ENCODE results near the gene ESAM.

ESAM gene

DNA sequence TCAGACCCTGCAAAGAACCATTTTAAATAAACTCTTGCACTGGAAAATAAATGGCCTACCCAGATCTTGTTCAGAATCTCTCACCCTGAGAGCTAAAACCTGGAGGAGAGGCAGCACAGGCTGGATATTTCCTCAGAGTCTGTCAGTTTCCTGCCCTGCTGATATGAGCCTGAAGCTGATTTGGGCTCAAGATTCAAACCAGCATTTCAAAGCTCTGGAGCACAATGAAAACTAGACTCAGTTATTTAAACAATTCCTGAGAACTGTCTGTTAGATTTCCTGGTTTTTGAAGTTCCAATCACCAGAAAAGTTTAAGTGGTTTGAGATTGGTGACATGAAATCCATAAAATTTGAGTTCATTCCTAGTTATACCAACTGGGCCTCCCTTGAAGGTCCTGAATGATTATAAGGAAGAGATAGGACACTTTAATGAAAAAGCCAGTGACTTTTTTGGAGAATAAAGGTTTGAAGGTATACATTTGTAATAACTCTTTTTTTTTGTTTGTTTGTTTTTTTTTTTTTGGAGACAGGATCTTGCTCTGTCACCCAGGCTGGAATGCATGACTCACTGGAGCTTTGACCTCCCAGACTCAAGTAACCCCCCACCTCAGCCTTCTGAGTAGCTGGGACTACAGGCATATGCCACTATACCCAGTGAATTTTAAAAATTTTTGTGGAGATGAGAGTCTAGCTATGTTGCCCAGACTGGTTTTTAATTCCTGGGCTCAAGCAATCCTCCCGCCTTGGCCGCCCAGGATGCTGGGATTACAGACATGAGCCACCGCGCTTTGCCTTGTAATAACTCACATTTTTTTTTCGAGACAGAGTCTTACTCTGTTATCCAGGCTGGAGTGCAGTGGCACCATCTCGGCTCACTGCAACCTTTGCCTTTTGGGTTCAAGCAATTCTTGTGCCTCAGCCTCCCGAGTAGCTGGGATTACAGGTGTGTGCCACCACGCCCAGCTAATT is 8.0 kb upstream of the ESAM start:
- no peak for DNase-seq

GRCh38 chr11:124768914-124769313 is 6.8 kb upstream of the ESAM start:
- DNase-seq = no peak

GRCh38 chr11:124766156-124766555 is 4.1 kb upstream of the ESAM start:
- DNase-seq = no peak

GRCh38 chr11:124763156-124763947 is 1.3 kb upstream of the ESAM start:
- DNase-seq = peak; percentile 31 to 86 (median 78)

DNA sequence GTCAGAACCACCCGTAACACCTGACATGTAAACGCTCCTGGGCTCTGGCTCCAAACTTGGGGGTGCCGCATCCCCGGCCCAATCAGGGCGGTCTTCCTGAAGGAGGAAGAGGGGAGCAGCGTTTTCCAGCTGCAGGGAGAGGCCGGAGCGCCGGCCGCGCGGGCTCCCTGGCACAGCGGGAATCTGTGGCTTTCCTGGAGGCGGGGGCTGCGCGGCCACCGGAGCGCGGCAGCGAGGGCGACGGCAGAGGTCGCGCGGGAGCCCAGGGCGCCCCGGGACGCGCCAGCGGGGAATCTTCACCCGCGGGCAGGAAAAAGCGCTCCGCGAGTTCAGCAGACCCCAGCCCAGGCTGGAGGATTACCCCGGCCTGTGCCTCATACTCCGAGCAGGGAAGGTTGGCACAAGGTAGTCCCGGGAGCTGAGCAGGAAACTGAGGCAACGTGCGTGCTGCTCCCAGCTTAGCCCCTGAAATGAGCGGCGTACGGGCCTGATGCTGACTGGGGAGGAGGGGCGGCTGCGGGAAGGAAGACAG is 600 bp upstream of the ESAM start:
- DNase-seq = peak in 1 of 4 experiments; percentile 41

DNA sequence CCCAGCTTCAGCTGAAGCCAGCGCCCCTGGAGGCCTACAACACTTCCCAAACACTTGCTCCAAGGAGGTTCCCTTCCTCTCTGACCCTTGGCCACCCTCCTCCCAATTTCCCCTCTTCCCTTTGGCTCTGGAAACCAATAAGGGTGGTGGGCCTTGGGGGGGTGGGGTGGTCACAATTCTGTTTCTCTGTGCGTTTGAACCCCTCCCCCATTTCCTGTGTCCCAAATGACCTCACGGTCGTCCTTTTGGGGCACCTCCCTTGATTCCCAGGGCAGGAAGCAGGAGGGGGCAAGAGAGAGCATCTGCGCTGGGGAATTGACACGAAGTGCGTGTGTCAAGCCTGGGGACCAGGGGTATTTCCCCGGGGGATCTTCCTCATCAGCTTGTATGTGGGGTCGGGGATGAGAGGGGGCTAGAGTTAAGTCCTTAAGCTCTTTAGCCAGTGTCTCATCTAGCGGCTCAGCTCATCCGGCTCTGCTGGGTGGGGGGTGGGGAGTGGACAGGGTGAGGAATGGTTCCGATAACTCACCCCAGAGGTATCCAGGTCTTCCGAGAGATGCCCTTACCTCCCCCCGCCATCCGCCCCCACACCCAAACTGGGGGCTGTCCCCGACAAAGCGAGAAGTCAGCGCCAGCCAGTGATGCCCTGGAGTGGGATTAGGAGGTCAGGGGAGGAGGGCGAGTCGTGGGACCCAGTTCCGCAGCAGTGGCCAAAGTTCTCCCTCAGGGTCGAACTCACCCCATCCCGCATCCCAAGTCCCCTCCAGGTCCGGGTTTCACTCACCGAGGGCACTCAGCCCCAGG is 587 bp downstream of the ESAM start:
- no peak for DNase-seq

DNA sequence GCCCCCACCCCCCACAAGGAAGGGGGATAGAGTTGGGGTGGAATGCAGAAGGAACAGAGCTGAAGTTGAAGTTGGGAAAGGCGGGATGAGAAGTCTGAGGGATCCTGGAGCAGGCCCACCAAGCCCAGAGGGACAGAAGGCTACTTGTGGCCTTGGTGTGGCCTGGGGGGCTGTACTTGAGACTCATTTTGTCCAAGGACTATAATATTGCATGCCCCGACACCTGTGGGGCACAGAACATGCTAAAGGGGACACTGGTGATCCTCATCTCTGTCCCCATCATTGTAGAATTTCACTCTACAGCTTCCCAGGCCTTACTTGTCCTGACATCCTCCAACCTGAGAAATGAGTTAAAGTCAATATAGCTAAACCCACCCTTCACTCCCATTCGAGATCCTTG is 1.3 kb downstream of the ESAM start:
- DNase-seq = no peak

DNA sequence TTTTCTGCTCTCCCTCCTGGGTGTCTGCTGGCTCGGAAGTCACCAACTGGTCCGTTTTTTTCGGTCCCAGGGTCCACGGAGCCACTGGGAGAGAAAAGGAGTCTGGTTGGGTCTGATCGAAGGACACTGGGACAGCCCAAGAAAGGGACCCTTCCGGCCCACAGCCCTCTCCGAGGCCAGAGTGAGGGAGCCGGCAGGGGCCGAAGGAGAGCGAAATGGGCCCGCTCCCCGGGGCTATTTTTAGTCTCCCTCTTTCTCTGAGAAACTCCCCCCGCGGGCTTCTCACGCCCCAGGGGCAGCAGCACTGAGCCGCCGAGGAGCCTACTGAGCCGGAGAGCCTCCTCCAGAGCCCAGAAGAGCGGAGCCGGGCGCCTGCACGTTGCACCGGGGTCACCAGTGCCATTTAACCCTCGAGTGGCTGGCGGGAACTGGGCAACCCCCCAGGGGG is 1.9 kb downstream of the ESAM start:
- no peak for DNase-seq

DNA sequence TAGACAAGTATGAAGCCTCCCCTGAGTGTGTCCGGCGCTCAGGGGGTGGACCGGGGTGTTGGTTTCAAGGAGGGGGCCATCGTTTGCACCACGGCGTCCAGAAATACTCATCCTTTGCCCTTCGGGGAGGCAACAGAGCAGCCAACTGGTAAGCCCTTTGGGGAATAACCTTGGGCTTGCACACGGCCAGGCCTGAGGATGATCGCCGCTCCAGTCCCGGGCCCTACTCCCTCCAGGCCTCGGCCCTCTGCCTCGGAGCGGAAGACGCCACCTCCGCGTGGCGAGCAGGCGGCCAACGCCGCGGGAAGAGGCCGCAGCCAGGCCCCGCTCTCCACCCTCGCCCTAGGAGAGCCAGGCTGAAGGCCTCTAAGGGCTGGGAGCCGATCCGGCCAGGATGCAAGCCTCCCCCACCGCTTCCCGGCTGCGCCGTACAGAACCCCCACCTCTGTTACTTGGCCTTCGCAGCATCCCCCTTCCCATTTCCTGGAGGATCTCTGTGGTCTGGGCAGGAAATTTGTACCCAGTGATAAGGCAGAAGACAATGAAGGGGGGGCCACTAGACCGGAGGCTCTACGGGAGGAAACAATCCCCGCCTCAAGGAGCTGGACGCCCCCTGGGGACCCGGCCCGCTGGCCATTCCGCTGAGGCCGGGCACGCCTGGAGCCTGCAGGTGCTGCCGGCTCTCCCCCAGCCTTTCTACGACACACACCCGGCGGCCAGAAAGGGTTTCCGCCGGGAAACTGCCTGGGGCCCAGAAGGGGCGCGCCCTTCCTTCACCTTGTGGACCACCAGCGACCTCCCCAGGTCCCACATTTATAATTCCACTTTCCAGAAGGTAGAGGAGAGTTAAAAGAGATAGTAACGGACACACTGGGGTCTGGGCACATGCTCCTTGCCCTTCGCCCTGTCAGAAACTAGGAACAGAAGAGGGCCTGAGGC is 2.6 kb downstream of the ESAM start:
- DNase-seq = no peak

DNA sequence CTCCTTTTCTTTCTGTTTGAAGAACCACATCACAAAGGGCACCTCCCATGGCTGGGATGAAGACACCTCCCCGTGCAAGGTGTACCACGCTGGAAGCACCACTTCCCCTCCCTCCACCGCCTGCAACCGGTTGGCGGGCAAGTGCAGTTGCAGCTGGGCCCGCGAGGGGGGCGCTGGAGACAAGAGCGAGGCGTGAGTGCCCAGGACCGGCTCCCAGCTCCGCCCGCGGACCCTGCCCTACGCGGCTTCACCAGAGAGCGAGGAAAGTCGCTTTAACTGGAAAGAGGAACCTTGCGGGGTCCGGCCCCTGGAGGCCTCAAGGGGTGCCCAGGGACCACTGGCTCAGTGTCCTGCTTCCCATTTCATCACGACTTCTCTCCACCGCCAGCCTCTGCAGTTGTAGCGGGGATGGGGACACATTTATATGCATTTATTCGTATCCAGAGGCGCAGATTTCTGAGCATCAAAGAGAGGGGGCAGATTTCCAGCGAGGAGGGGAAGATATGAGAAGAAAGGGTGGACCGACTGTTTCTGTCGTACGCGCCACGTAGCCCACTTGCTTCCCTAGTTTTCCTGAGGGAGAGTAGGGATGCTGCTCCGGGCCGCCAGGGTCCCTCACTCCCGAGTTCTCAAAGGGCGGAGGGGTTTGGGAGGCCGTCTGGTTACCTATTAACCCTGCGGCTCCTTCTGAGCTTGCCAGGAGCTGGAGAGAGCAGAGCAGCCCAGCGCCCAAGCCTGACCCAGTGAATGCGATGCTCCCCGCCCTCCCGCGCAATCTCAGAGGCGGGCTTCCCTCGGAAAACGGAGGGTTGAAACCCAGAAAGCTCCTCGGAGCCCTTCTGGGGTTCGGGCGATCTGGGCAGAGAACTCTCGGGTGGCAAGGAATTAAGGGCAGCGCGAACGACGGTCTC is 3.5 kb downstream of the ESAM start:
- DNase-seq = peak in 3 of 4 experiments; percentile 34 to 63 (median 51)

DNA sequence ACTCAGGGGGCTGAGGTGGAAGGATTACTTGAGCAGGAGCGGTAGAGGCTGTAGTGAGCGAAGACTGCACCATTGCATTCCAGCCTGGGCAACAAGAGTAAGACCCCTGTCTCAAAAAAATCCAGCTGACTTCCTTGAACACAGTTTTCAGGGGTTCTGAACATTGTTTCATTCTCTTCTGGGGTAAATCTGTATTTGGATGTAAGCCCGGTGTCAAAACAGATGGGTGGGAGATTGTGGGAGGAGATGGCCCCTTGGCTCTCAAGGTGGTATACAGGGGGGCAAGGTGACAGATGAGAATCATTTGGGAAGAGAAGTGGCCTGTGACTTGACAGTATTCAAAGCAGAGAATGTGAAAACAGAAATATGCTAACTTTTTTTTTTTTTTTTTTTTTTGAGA is 4.8 kb downstream of the ESAM start:
- DNase-seq = no peak

DNA sequence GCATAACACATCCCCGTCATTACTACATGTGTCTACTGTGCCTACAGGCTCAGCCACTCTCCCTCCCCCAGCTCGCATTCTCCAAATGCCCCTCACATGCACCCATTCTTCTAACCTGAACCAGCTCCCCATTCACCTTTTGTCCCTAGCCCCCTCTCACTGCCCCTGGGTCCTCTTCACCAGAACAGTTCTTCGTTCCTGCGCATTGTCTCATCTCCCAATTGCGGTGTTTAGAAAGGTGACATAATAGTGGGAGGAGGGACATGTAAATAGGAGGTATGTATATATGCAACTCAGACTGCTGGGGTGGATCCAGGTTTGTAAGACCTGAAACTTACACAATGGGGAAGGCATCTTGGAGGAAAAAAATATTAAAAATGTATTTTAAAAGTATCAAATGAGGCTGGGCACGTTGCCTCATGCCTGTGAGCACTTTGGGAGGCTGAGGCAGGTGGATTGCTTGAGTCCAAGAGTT is 5.3 kb downstream of the ESAM start:
- no peak for DNase-seq

DNA sequence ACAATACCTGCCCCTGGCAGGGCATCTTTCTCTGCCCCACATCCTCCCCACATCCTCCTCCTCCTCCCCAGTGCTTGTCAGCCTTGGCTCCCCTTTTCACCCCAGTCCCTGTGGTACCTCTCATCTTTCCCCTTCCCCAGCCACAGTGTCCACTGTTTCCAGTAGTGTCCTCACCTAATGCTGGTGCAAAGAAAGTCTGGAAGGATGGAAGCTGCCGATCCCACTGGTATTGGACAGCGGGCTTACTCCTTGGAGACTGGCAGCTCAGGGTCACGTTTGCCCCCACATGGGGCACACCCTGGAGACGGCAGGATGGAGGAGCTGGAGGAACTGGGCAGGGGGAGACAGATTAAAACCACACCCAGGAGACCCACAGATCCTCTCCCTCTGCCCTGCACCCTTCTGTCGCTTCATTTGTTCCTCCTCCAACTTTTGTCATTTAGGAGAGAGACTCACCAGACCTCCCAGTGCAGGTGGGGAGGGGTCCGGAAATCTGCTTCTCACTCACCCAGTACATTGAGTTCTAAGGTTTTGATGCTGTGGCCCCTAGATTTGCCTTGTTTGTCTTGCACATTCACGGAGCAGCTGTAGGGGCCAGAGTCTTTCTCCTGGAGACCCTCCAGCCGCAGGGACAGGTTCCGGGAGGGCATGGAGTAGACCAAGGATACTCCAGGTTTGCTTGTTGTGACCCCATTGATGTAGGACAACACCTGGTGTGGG is 5.9 kb downstream of the ESAM start:
- no peak for DNase-seq

DNA sequence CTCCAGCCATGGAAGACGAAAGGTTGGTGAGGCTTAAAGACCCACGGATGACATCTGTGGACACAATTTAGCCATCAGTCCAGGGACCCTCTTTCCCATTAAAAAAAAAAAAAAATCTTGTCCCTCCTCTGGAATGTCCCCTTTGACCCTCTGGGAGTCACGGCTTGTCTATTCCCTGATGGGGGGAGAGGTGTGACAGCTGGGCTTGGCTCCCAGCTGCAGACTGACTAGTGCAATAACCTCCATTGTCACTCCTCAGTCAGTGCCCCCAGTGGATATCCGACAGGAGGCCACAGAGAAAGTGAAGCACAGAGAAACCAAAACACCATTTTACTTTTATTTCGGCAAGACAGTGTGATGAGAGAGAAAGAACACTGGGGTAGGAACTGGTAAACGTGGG is 7.4 kb downstream of the ESAM start:
- no peak for DNase-seq

- no peak for DNase-seq
Measured at GRCh38 chr11:124754309-124754708, 7.8 kb downstream of the ESAM start.

GRCh38 chr11:124753624-124754023 is 8.5 kb downstream of the ESAM start:
- DNase-seq = no peak

DNA sequence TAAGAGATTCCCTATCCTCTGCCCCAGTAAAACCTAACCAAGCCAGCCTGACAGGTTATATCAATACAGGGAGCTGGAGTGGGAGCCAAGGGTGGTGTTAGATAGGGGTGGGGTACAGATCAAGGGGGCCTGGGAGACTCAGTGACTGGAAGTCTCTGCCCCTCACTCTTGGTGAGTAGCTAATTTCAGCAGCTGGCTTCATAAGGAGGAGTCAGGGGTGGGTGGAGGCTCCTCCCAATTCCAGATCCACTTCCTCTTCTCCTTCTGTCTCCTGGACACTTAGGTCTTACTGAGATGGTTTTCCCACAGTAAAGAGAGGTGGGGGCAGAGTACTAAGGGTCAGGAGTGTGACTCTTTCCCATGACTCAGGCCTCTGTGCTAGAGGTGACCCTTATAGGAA is 8.9 kb downstream of the ESAM start:
- DNase-seq = no peak

DNA sequence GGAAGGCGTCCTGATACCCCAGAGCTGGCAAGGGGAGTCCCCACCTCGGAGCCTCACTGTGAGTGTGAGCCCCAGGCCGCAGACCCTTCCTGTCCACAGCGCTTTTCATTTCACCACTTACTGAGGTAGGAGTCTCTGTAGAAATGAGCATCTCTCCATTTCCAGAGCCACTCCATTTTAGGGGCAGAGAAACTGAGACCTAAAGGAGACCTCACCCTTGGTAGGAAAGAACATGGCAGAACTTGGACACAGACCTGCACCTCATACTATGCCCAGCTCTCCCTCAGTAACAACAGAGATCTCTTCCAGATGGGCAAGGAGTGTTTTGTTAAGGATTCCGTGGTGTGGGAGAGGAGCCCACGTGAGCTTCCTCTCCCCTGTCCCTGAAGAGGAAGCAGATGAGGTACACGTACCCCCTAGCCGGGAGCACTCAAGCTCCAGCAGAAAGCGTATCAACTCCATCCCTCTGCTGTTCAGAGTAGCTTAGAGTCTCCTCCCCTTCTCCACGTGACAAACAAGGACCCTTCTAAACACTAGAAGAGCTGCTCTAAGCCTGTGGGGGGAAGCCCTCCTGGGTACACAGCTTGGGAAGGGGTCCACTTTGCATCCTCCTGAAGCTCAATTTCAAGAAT is 9.5 kb downstream of the ESAM start:
- DNase-seq = no peak

Data from activated naive CD4-positive, alpha-beta T cell (primary cell).